ENCODE data around the gene MMS19. TPM values are rescaled to one million over a fixed set of nuclear protein-coding genes. Genes with fewer than 3 reads are reported as not detected.
"Not testable (repeated sequence)": the region's sequence is repeated elsewhere in the genome, so short reads cannot be mapped to it uniquely, and the experiment has no call there.

The MMS19 gene
- polyA plus RNA-seq, 3 donors = 23.2 to 74.5 (median 29.2) TPM

DNA sequence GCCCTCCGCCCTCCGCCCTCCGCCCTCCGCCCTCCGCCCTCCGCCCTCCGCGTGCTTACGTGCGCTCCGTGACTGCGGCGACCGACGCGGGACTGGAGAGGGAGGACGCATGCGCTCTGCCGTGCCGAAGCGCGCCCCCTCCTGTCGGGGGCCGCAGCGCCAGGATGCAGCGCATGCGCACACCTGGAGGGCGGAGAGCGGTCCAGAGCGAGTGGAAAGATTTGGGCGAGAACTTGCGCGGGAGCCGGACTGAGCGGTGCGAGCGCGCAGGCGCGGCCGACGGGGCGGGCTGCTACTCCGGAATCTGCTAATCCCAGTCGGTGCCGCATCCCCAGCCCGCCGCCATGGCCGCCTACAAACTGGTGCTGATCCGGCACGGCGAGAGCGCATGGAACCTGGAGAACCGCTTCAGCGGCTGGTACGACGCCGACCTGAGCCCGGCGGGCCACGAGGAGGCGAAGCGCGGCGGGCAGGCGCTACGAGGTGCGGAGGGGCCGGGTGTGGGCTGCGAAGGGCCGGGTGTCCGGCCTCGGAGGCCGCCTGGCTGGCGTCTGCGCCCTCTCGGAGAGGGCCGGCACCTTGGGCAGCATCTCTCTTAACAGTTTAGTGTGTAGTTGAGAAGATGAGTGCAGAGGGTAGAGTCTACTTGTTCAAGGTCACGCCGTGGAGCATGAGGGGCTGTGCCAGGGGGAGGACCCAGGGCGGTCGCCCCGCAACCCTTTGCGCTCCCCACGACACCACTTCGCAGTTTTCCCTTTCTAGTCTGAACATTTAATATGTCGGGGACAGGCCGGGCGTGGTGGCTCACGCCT lies 72.1 kb downstream of the MMS19 start, which contains the start of gene PGAM1:
PGAM1 (plus strand) TSS at position 228 of the 812 bp plus-strand sequence; CDS start at position 345, 117 bp downstream.
- peaks cover 68% of the 10 kb centered on the region for H3K79me2 ChIP-seq (ENCODE audit: insufficient read depth, low read length)
- no peaks in the 10 kb centered on the region for H3K27me3 ChIP-seq (ENCODE audit: control insufficient read depth in 2 of 2, insufficient read depth in 2 of 2, low read length in 2 of 2)
- no peaks in the 10 kb centered on the region for H3K9me3 ChIP-seq (replicated peaks in 1 of 2; ENCODE audit: control insufficient read depth in 1 of 2, insufficient read depth in 1 of 2, low read length in 2 of 2)
- H3K36me3 ChIP-seq (replicated peaks in 1 of 2; ENCODE audit: control insufficient read depth in 1 of 2, insufficient read depth in 2 of 2, low read length in 2 of 2) = peaks cover 15 to 19% of the 10 kb centered on the region in 2 donors
- H3K9me3 Mint-ChIP-seq = peaks cover 0 to 3% (median 0%) of the 10 kb centered on the region in 7 donors
- 0% methylated on average over 74 of the region's 90 CpGs for WGBS (ENCODE audit: insufficient coverage)
- H3K27me3 Mint-ChIP-seq (ENCODE audit: low read depth in 3 of 3) = no peaks in the 10 kb centered on the region
- peak within 1 kb of the TSS; percentile 80 to 96 (median 82) for H3K4me3 ChIP-seq (replicated peaks in 1 of 3; ENCODE audit: low read depth in 2 of 3, low read length in 3 of 3)
- H3K4me2 ChIP-seq (replicated peaks; ENCODE audit: extremely low read depth, low read length, poor library complexity, severe bottlenecking) = peak within 1 kb of the TSS; percentile 86
- H4K20me1 ChIP-seq (ENCODE audit: insufficient read depth, low read length) = peaks cover 34% of the 10 kb centered on the region
- DNase-seq = peak; percentile 96 to 99 (median 97)
- H3K4me3 Mint-ChIP-seq = peak within 1 kb of the TSS; percentile 85 to 90
- peak within 1 kb of the TSS; percentile 92 to 99 (median 95) for H3K27ac Mint-ChIP-seq
- peaks cover 24 to 33% of the 10 kb centered on the region in 2 donors for H3K36me3 Mint-ChIP-seq
- intact Hi-C loops (cut with micrococcal nuclease) = loop anchor here in 1 of 2 donors (2.0 to 5.0 kb wide), 2 partner anchors 17 to 94 kb away; partner anchors contain the start of gene FRAT2
- TF ChIP-seq, protein P1, sequence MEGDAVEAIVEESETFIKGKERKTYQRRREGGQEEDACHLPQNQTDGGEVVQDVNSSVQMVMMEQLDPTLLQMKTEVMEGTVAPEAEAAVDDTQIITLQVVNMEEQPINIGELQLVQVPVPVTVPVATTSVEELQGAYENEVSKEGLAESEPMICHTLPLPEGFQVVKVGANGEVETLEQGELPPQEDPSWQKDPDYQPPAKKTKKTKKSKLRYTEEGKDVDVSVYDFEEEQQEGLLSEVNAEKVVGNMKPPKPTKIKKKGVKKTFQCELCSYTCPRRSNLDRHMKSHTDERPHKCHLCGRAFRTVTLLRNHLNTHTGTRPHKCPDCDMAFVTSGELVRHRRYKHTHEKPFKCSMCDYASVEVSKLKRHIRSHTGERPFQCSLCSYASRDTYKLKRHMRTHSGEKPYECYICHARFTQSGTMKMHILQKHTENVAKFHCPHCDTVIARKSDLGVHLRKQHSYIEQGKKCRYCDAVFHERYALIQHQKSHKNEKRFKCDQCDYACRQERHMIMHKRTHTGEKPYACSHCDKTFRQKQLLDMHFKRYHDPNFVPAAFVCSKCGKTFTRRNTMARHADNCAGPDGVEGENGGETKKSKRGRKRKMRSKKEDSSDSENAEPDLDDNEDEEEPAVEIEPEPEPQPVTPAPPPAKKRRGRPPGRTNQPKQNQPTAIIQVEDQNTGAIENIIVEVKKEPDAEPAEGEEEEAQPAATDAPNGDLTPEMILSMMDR (IDR thresholded peaks at IDR 0.05) = peak; percentile 65
- H3K4me1 Mint-ChIP-seq = peaks cover 61% of the 10 kb centered on the region
- peaks cover 75 to 80% of the 10 kb centered on the region in 2 donors for H3K4me1 ChIP-seq (ENCODE audit: control insufficient read depth in 1 of 2, insufficient read depth in 2 of 2, low read length in 2 of 2)
- peak within 1 kb of the TSS; percentile 94 to 95 for H3K27ac ChIP-seq (ENCODE audit: low read depth in 1 of 2, low read length in 2 of 2)
- H2AFZ ChIP-seq (ENCODE audit: insufficient read depth, low read depth, low read length, poor library complexity, severe bottlenecking) = peak within 1 kb of the TSS; percentile 88
- peak within 1 kb of the TSS; percentile 81 for H3K9ac ChIP-seq (ENCODE audit: insufficient read depth, low read length, poor library complexity, severe bottlenecking)

DNA sequence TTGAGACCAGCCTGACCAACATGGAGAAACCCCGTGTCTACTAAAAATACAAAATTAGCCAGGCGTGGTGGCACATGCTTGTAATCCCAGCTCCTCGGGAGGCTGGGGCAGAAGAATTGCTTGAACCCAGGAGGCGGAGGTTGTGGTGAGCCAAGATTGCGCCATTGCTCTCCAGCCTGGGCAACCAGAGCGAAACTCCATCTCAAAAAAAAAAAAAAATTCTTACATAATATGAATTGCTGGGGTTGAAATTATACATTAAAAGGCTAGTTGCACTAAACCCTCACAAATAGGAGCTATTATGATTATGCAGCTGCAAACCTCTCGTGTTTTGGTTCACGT lies 74.5 kb downstream of the MMS19 start:
- H3K4me1 ChIP-seq (ENCODE audit: control insufficient read depth in 1 of 2, insufficient read depth in 2 of 2, low read length in 2 of 2) = peaks cover 86 to 92% of the 10 kb centered on the region in 2 donors
- peak overlapping the region; percentile 94 to 95 for H3K27ac ChIP-seq (ENCODE audit: low read depth in 1 of 2, low read length in 2 of 2)
- H3K27ac Mint-ChIP-seq = peak overlapping the region; percentile 92 to 99 (median 96)
- peak overlapping the region in 1 of 3 experiments; percentile 51 for H3K4me3 ChIP-seq (replicated peaks in 1 of 3; ENCODE audit: low read depth in 2 of 3, low read length in 3 of 3)
- peak in 1 of 3 donors; percentile 29 for DNase-seq
- H3K36me3 ChIP-seq (replicated peaks in 1 of 2; ENCODE audit: control insufficient read depth in 1 of 2, insufficient read depth in 2 of 2, low read length in 2 of 2); H4K20me1 ChIP-seq (ENCODE audit: insufficient read depth, low read length); H3K27me3 ChIP-seq (ENCODE audit: control insufficient read depth in 2 of 2, insufficient read depth in 2 of 2, low read length in 2 of 2); H3K9me3 Mint-ChIP-seq; H3K27me3 Mint-ChIP-seq (ENCODE audit: low read depth in 3 of 3); H2AFZ ChIP-seq (ENCODE audit: insufficient read depth, low read depth, low read length, poor library complexity, severe bottlenecking); H3K9me3 ChIP-seq (replicated peaks in 1 of 2; ENCODE audit: control insufficient read depth in 1 of 2, insufficient read depth in 1 of 2, low read length in 2 of 2): not testable (repeated sequence)
- peak overlapping the region; percentile 52 for H3K4me2 ChIP-seq (replicated peaks; ENCODE audit: extremely low read depth, low read length, poor library complexity, severe bottlenecking)
- peaks cover 77% of the 10 kb centered on the region for H3K4me1 Mint-ChIP-seq
- peaks cover 7 to 11% of the 10 kb centered on the region in 2 donors for H3K36me3 Mint-ChIP-seq
- no CpG with 5 or more reads among the region's 8 CpGs for WGBS (ENCODE audit: insufficient coverage)
- peak overlapping the region; percentile 16 to 57 for H3K4me3 Mint-ChIP-seq
- peak overlapping the region; percentile 47 for H3K9ac ChIP-seq (ENCODE audit: insufficient read depth, low read length, poor library complexity, severe bottlenecking)
- peaks cover 43% of the 10 kb centered on the region for H3K79me2 ChIP-seq (ENCODE audit: insufficient read depth, low read length)
- intact Hi-C loops (cut with micrococcal nuclease) = loop anchor here in 1 of 2 donors (2.0 kb wide), 1 partner anchor 15 kb away; no protein-coding TSS in a partner anchor

All from CD14-positive monocyte (primary cell).